GM04504 (cell line): Measurements from ENCODE around the gene PDK2.

Source experiments
- DNase-seq: peaks from one replicate; pipeline ENCODE4 v3.0.0-alpha.2; 2012; ENCODE audit warnings: low read depth

PDK2 gene

GRCh38 chr17:50100921-50101345 lies 5.8 kb downstream of the PDK2 start:
- no peak for DNase-seq

- no peak for DNase-seq
Measured at GRCh38 chr17:50101346-50102163, 6.4 kb downstream of the PDK2 start.

GRCh38 chr17:50102164-50102991 lies 7.2 kb downstream of the PDK2 start:
- DNase-seq = no peak

GRCh38 chr17:50103252-50103651 lies 8.1 kb downstream of the PDK2 start:
- no peak for DNase-seq

- DNase-seq = no peak
Measured at GRCh38 chr17:50103941-50104340, 8.8 kb downstream of the PDK2 start.

- no peak for DNase-seq
Measured at GRCh38 chr17:50105811-50106210, 10.7 kb downstream of the PDK2 start.

GRCh38 chr17:50106393-50107131 lies 11.4 kb downstream of the PDK2 start:
- DNase-seq = no peak

- no peak for DNase-seq
Measured at GRCh38 chr17:50107790-50108414, 12.8 kb downstream of the PDK2 start.

- DNase-seq = no peak
Measured at GRCh38 chr17:50108556-50108955, 13.4 kb downstream of the PDK2 start.

GRCh38 chr17:50109207-50109606 lies 14.1 kb downstream of the PDK2 start:
- no peak for DNase-seq

- no peak for DNase-seq
Measured at GRCh38 chr17:50109785-50110184, 14.6 kb downstream of the PDK2 start.

- DNase-seq = no peak
Measured at GRCh38 chr17:50110591-50111349, 15.6 kb downstream of the PDK2 start.

- DNase-seq = no peak
Measured at GRCh38 chr17:50111673-50112655, 16.8 kb downstream of the PDK2 start.

- no peak for DNase-seq
Measured at GRCh38 chr17:50112694-50113093, 17.5 kb downstream of the PDK2 start.

- no peak for DNase-seq
Measured at GRCh38 chr17:50113624-50114320, 18.6 kb downstream of the PDK2 start.

GRCh38 chr17:50114401-50114800 lies 19.2 kb downstream of the PDK2 start:
- DNase-seq = no peak

- DNase-seq = no peak
Measured at GRCh38 chr17:50114849-50115357, 19.8 kb downstream of the PDK2 start.

- no peak for DNase-seq
Measured at GRCh38 chr17:50115756-50116155, 20.6 kb downstream of the PDK2 start.
